HG02885 (cell line): ENCODE results near the gene TRRAP.

ENCODE experiments used
- ATAC-seq: cut with Tn5 transposase; IDR thresholded peaks from one replicate; pipeline ENCODE4 v1.9.1; 2021; ENCODE audit warnings: mild to moderate bottlenecking; ENCODE audit not compliant: unreplicated experiment, poor library complexity

The TRRAP gene

DNA sequence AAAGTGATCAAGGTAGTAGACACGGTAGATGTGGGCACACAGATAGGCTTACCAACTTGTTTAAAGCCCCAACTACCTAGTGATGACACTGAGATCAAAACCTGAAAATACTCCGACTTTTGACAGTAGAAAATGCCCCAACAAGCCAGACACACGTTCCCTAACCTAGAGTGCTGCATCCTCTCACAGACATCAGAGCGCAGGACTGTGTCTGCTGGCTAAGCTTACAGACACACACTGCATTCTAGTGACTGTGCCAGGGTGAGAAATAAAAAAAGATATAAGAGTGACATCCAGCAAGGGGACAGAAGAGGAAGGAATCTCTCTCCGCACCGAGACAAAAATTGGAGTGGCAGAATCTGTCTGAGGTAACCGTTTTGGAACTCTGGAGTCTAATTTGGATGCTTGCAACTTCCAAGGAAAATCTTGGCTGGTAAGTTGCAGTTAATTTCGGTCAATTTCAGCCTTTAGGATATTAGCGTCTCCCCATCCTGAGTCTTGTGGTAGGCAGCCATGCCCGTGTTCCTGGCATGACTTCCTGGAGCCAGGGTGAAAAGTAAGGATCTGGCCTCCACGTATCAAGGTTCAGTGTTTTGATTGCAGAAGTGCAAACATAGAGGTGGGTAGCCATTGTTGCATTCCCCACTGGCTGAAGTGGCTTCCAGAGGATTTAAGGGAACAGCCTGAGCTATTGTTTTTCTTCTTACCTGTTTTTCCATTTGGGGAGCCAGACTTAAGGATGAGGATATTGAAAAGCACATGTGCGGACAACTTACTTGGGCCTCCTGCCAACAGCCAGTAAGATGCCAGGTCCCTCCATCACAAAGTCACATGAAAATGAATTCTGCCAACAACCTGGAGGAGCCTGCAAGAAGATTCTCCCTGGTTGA lies 141.4 kb downstream of the TRRAP start:
- ATAC-seq = no peak

- no peak for ATAC-seq
Observed at GRCh38 chr7:99020413-99020715, 142.0 kb downstream of the TRRAP start.

DNA sequence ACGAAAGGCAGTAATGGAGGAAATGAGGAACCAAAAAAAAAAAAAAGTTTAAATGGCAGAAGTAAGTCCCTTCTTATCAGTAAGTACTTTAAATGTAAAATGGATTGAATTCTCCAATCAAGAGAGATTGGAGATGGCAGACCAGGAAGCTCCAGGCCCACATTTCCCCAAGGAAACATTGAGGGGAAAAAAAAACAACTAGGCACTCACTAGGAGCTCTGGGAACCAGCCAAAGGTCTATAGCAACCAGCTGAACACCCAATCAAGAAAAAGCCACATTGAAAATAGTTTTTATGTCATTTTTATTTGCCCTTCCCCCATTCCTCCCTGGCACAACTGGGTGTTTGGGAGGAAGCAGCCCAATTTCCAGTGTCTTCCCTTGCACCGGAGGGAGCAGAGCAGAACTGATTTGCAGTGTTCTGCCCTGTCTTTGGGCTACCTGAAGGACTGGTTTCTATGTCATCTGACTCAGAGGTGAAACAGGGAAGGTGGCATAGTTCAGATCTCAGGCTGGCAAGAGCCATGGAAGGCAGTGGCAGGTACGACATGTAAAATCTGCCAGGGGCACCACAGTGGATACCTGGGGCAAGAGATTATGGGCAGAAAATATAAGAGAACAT lies 143.7 kb downstream of the TRRAP start:
- ATAC-seq = no peak

- ATAC-seq = no peak
Observed at GRCh38 chr7:99024066-99024465, 145.7 kb downstream of the TRRAP start.

GRCh38 chr7:99027241-99027640 lies 148.9 kb downstream of the TRRAP start:
- no peak for ATAC-seq

GRCh38 chr7:99027841-99028240 lies 149.5 kb downstream of the TRRAP start:
- no peak for ATAC-seq

GRCh38 chr7:99028261-99028973 lies 150.1 kb downstream of the TRRAP start:
- ATAC-seq = no peak

- no peak for ATAC-seq
Observed at GRCh38 chr7:99029466-99030435, 151.4 kb downstream of the TRRAP start.

DNA sequence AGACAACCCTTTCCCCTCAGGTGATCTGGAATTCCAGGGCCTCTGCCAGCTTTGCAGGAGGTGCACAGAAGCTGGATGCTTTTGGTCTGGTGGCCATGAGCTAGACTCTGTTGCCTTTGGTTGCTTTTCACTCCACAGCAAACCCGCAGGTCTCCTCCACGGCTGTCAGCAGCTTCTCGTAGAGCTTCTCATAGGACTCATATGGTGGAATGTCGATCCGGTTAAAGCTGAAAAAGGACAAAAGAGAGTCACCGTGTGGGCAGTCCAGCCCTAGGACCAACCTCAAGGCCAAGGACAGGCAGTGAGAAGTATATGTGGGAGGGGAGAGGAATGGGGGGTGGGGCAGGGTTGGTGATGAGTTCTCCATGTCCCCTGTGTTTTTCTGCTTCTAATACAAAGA lies 152.1 kb downstream of the TRRAP start:
- no peak for ATAC-seq

DNA sequence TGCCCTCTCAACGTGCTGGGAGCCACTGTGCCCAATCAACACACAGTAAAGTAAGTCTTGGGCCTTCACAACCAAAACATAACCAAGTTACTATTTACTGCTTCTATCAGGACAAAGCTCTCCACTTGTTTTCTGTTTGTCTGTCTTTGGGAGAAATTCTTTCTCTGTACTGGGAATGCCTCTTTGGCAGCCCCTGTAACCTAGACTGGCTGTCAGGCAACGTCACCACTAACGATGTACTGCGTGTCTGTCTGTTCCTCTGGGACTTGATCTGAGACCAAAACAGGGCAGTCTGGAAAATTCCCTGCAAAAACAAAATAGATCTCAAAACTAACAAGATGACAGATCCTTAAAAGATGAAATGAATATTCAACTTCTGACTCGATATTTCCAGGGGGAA lies 152.6 kb downstream of the TRRAP start:
- no peak for ATAC-seq

GRCh38 chr7:99031496-99031895 lies 153.2 kb downstream of the TRRAP start:
- no peak for ATAC-seq

DNA sequence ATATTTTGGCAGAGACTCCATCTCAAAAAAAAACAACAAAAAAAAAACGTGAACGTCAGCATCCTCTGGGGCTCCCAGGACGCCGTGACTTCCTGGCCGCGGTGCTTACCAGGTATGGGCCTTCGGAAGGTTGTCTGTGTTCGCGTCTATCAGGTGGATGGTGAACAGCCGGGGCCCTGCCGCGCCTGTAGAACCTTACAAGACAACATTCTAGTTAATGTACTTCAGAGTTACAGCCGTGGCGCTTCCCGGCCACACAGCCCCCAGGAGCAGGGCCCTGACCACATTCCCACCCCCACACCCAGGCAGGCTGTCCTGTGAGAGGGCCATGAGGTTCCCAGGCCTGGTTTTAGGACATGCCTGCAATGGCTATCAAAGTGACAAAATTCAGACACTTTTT lies 154.6 kb downstream of the TRRAP start:
- ATAC-seq = no peak

DNA sequence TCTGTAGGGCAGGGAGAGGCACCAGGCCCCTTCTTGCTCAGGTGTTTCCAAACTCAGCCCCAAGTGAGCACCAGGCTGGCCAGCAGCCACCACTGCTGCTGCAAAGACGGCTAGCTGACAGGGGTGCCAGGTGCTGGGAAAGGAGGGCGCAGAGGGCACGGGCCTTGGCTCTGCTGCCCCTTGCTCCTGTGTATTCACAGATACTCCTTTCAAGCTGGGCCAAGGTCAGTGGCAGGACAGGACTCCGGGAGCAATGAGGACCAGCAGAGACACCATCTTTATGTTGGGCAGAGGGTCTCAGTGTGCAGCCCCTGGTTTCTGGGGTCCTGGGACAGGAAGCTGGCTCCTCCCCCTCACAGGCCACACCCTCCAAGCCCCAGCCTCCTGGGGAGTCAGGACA lies 155.4 kb downstream of the TRRAP start:
- no peak for ATAC-seq

GRCh38 chr7:99034932-99035722 lies 156.8 kb downstream of the TRRAP start:
- ATAC-seq = no peak

- ATAC-seq = no peak
Observed at GRCh38 chr7:99035723-99036545, 157.6 kb downstream of the TRRAP start.

- ATAC-seq = no peak
Observed at GRCh38 chr7:99036546-99037111, 158.3 kb downstream of the TRRAP start.

DNA sequence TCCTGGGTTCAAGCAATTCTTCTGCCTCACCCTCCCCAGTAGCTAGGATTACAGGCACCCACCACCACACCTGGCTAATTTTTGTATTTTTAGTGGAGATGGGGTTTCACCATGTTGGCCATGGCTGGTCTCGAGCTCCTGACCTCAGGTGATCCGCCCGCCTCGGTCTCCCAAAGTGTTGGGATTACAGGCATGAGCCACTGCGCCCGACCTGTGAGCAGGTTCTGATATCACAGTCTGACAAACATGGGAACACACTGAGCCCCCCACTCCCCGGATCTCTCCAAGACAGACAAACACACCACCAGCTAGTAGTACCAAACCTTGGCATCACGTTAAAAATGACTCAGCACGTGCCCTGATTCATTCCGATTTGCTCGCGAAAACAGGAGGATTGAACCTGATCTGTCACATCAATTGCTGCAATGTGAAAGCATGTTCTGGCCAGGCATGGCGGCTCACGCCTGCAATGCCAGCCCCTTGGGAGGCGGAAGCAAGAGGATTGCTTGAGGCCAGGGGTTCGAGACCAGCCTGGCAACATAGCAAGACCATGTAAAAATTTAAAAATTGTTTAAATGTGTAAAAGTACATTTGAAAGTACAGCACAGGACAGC lies 159.1 kb downstream of the TRRAP start:
- ATAC-seq = no peak
